HL-60 (cell line): ENCODE results near the gene ZBTB40.

Source experiments
- CTCF ChIP-seq: IDR thresholded peaks from one replicate; pipeline ENCODE4 v1.5.1; 2011; ENCODE audit warnings: low read length, control low read depth, inconsistent platforms; ENCODE audit not compliant: insufficient read depth
- POLR2AphosphoS5 ChIP-seq: IDR thresholded peaks from 2 replicates; pipeline ENCODE4 v1.6.1; 2012; ENCODE audit warnings: low read depth
- REST ChIP-seq: IDR thresholded peaks from 2 replicates; pipeline ENCODE4 v1.6.1; 2012; ENCODE audit warnings: low read depth; ENCODE audit not compliant: insufficient replicate concordance

- TF ChIP-seq CTCF, result no peak
- TF ChIP-seq POLR2AphosphoS5, result no peak
- TF ChIP-seq REST, result no peak
Measured at GRCh38 chr1:22408230-22408629, 43.4 kb upstream of the ZBTB40 start.
